Psoas muscle (tissue), 8 donors: ENCODE data around the gene PRKAR2A. TPM values are rescaled to one million over a fixed set of nuclear protein-coding genes. Genes with fewer than 3 reads are reported as not detected.
A peak's percentile ranks its signal among the peaks of the same experiment; 100 is the strongest.
"Not testable (repeated sequence)": the region's sequence is repeated elsewhere in the genome, so short reads cannot be mapped to it uniquely, and the experiment has no call there.

Experiments used
- ATAC-seq, 4 donors: fragments of 200-7000 bp; cut with Tn5 transposase; one replicate each; pipeline ENCODE4 v1.9.1; 2020; ENCODE audit warnings: moderate library complexity in 3 of 4, mild to moderate bottlenecking in 2 of 4
- DNase-seq, 2 donors: peaks; one replicate each; pipeline ENCODE4 v3.0.0-alpha.2; 2020
- H3K27ac ChIP-seq: fragments of 200-600 bp; one replicate; pipeline ENCODE4 v1.8.0; 2022
- H3K27me3 ChIP-seq, 3 donors: fragments of 200-600 bp in 1 of 3; one replicate each; pipeline versions ENCODE4 v1.6.1 to v1.8.0; 2013 to 2022; ENCODE audit warnings: low read length in 2 of 3, mild to moderate bottlenecking in 2 of 3, moderate library complexity in 1 of 3; ENCODE audit not compliant: insufficient read depth in 3 of 3
- H3K36me3 ChIP-seq, 2 donors: fragments of 200-600 bp in 1 of 2; one replicate each; pipeline versions ENCODE4 v1.6.1 to v1.8.0; 2013 to 2022; ENCODE audit warnings: low read depth in 1 of 2, mild to moderate bottlenecking in 1 of 2, moderate library complexity in 1 of 2; ENCODE audit not compliant: insufficient read depth in 1 of 2
- H3K4me1 ChIP-seq: fragments of 200-600 bp; one replicate; pipeline ENCODE4 v1.8.0; 2022
- H3K4me3 ChIP-seq: fragments of 200-600 bp; one replicate; pipeline ENCODE4 v1.8.0; 2022; ENCODE audit warnings: mild to moderate bottlenecking
- H3K9me3 ChIP-seq: fragments of 200-600 bp; one replicate; pipeline ENCODE4 v1.8.0; 2022
- WGBS, 3 donors: extraction: QIAGEN DNeasy Blood & Tissue Kit; methylation state at CpG; one replicate each; pipeline versions ENCODE4 v1.1.6 to v1.1.7; 2013; 5-methylcytosine and 5-hydroxymethylcytosine counted together
- intact Hi-C, 2 donors: fragments of 100-400 bp; cut with DNase I; formaldehyde crosslinking; loops; one replicate each; pipeline versions ENCODE4 v1.11.0 to v1.14.2; 2022
- polyA plus RNA-seq, 3 donors: library from polyadenylated mRNA; stranded (reverse); fragments of 200-250 nt; gene quantifications; one replicate each; pipeline ENCODE4 v1.2.3, GENCODE V29; 2013
- total RNA-seq, 4 donors: library from RNA; stranded (reverse); fragmentation: NEBNext Ultra II Directional in 2 of 4; extraction: Animal tissue kit (Norgen Biotek cat#: 25700) in 2 of 4; gene quantifications; one replicate each; pipeline versions ENCODE4 v1.2.1 to v1.2.4, GENCODE V29; 2021 to 2023
- TF ChIP-seq, protein P1 (sequence below): fragments of 200-600 bp; IDR thresholded peaks from one replicate; pipeline ENCODE4 v1.8.0; 2022; ENCODE audit warnings: antibody characterized with exemption
- donor health status: healthy with polysubstance abuse.
- donor health status: DM: no; HTN: no; CAD: no; lungs with moderate emphysema.
- donor health status: Bipolar disorder and iron deficiency.
- donor health status: healthy.
- donor health status: DM: yes; HTN: yes; CAD: no.
- donor health status: DM: no; HTN: no; CAD: no.
- donor health status: DM: no; HTN: no; CAD: no.
- donor health status: DM: yes; HTN: yes; CAD: no.

PRKAR2A gene
- total and polyA plus RNA-seq, 7 donors = 24.3 to 126 (median 92.5) TPM

DNA sequence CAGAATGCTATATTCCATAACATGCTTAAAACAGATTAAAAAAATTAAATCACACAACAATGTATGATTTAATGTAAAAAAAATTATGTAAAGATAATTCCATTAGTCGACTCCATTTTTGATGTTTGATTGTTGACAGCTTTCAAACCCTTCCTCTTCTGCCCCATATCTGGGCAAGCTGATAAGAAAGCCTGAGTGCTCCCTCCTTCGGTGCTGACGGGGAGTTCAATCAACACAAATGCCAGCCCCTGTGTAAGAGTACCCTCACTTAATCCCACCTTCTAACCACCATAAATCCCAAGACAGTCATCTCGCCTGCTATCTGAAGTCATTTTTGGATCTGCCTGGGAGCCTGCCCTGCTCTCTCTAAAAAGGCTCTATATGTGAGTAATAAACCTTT, 70.8 kb downstream of the PRKAR2A start:
- ATAC-seq (no peak), DNase-seq (no peak)
- Histone ChIP-seq H3K27ac (no peak overlapping the region), H3K4me3 (no peak overlapping the region), H3K36me3 (peaks cover 3 to 83% of the 10 kb centered on the region in 2 donors), H3K4me1 (no peaks in the 10 kb centered on the region), H3K27me3 (no peaks in the 10 kb centered on the region), H3K9me3 (no peaks in the 10 kb centered on the region)
- TF ChIP-seq, protein P1, sequence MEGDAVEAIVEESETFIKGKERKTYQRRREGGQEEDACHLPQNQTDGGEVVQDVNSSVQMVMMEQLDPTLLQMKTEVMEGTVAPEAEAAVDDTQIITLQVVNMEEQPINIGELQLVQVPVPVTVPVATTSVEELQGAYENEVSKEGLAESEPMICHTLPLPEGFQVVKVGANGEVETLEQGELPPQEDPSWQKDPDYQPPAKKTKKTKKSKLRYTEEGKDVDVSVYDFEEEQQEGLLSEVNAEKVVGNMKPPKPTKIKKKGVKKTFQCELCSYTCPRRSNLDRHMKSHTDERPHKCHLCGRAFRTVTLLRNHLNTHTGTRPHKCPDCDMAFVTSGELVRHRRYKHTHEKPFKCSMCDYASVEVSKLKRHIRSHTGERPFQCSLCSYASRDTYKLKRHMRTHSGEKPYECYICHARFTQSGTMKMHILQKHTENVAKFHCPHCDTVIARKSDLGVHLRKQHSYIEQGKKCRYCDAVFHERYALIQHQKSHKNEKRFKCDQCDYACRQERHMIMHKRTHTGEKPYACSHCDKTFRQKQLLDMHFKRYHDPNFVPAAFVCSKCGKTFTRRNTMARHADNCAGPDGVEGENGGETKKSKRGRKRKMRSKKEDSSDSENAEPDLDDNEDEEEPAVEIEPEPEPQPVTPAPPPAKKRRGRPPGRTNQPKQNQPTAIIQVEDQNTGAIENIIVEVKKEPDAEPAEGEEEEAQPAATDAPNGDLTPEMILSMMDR = no peak
- 70 to 85% (median 83%) methylated on average over 4 of the region's 4 CpGs for WGBS, 3 donors
- intact Hi-C loops = no loop called here

DNA sequence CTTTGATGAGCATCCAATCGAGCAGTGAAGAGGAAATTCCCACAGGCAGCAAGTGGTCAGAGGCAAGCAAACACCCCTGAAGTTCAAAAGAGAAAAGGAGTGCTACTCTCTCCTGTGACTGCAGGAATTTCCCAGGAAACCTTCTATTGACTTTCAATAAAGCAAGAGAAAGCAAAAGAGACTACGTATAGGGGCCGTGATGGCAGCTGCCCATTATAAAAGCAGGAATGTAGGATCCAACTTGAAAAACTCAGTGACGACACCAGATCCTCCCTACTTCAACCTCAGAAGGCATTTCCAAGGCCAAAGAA, 77.5 kb downstream of the PRKAR2A start:
- H3K4me1 ChIP-seq = no peaks in the 10 kb centered on the region
- no peaks in the 10 kb centered on the region for H3K9me3 ChIP-seq
- H3K27me3 ChIP-seq = no peaks in the 10 kb centered on the region
- no peak overlapping the region for H3K4me3 ChIP-seq
- peaks cover 10 to 83% of the 10 kb centered on the region in 2 donors for H3K36me3 ChIP-seq
- TF ChIP-seq, protein P1 = no peak
- intact Hi-C loops = no loop called here
- H3K27ac ChIP-seq = no peak overlapping the region
- 80 to 84% (median 83%) methylated on average over 4 of the region's 4 CpGs for WGBS, 3 donors
- ATAC-seq (no peak), DNase-seq (no peak)

- H3K4me3 ChIP-seq = no peak overlapping the region
- no peaks in the 10 kb centered on the region for H3K9me3 ChIP-seq
- H3K36me3 ChIP-seq = peaks cover 1 to 84% of the 10 kb centered on the region in 2 donors
- WGBS, 3 donors = 86 to 92% (median 91%) methylated on average over 1 of the region's 1 CpG
- no peak for DNase-seq
- intact Hi-C loops = no loop called here
- peak in 2 of 4 donors; percentile 52 to 57 for ATAC-seq
- no peaks in the 10 kb centered on the region for H3K27me3 ChIP-seq
- H3K4me1 ChIP-seq = no peaks in the 10 kb centered on the region
- H3K27ac ChIP-seq = no peak overlapping the region
- TF ChIP-seq, protein P1 = no peak
Observed at GRCh38 chr3:48765376-48765775, 82.3 kb downstream of the PRKAR2A start.

DNA sequence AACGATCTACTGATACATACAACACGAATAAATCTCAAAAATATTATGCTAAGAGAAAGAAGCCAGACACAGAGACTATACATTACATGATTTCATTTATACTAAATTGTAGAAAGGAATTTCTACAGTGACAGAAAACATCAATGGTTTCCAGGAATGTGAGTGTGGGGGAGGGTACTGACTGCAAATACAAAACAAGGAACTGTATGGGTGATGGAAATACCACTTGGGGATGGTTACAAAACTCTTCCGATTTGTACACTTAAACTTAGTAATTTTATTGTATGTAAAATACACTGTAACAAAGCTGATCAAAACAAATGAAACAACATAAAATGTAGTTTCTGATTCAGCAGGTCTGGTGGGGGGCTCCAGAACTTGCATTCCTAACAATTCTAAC, 84.9 kb downstream of the PRKAR2A start:
- intact Hi-C loops = no loop called here
- no peak overlapping the region for H3K4me3 ChIP-seq
- no peak overlapping the region for H3K27ac ChIP-seq
- 89 to 93% (median 91%) methylated on average over 3 of the region's 3 CpGs for WGBS, 3 donors
- ATAC-seq (no peak), DNase-seq (no peak)
- H3K9me3 ChIP-seq = no peaks in the 10 kb centered on the region
- peaks cover 0 to 92% of the 10 kb centered on the region in 2 donors for H3K36me3 ChIP-seq
- no peaks in the 10 kb centered on the region for H3K27me3 ChIP-seq
- no peaks in the 10 kb centered on the region for H3K4me1 ChIP-seq
- TF ChIP-seq, protein P1 = no peak

DNA sequence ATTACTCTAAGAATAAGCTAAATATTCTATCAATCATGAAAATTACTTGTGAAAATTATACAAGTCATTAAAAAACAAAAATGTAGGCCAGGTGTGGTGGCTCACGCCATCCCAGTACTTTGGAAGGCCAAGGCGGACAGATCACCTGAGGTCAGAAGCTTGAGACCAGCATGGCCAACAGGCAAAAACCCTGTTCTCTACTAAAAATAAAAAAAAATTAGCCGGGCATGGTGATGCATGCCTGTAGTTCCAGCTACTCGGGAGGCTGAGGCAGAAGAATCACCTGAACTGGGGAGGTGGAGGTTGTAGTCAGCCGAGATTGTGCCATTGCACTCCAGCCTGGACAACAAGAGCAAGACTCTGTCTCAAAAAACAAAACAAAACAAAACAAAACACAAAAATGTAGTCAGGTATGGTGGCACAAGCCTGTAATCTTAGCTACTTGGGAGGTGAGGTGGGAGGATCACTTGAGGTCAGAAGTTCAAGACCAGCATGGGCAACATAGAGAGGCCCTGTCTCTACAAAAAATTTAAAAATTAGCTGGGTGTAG, 87.6 kb downstream of the PRKAR2A start:
- H3K4me3 ChIP-seq, intact Hi-C loops, ATAC-seq, H3K27ac ChIP-seq, H3K4me1 ChIP-seq, H3K27me3 ChIP-seq, DNase-seq, H3K9me3 ChIP-seq: not testable (repeated sequence)
- 92 to 97% (median 96%) methylated on average over 5 of the region's 5 CpGs for WGBS, 3 donors
- peaks cover 3 to 100% of the 10 kb centered on the region in 2 donors for H3K36me3 ChIP-seq

DNA sequence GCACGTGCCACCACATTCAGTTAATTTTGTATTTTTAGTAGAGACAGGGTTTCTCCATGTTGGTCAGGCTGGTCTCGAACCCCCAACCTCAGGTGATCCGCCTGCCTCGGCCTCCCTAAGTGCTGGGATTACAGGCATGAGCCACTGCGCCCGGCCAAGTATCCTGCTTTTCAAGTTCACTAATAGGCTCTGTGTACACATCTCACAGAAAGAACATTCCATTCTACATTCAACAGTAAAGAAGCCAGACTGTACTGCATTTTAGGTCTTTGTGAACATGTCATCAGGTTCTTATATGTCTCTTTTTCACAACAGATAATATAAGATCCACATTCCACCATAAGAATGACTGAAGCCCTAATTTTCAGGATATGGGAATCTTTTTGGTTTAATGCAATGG, 88.1 kb downstream of the PRKAR2A start:
- whole genome bisulfite sequencing, 3 donors = 91 to 93% (median 91%) methylated on average over 6 of the region's 6 CpGs
- peaks cover 3 to 100% of the 10 kb centered on the region in 2 donors for H3K36me3 ChIP-seq

More for the DNA sequence above, 88.1 kb downstream of the PRKAR2A start:
- H3K9me3 ChIP-seq, H3K4me1 ChIP-seq, ATAC-seq, H3K4me3 ChIP-seq, H3K27ac ChIP-seq, H3K27me3 ChIP-seq, DNase-seq, intact Hi-C loops: not testable (repeated sequence)
